HCT116 (cell line): Measurements from ENCODE around the gene CDH13.

ENCODE experiments used
- CBX3 ChIP-seq: IDR thresholded peaks from 2 replicates; pipeline ENCODE4 v1.6.1; 2012; ENCODE audit warnings: low read depth
- ELF1 ChIP-seq: IDR thresholded peaks from 2 replicates; pipeline ENCODE4 v1.6.1; 2012; ENCODE audit warnings: low read depth, borderline replicate concordance
- EZH2 ChIP-seq: fragments of 200-600 bp; sonication (generic); IDR thresholded peaks from 2 replicates; pipeline ENCODE4 v1.6.1; 2017; ENCODE audit warnings: antibody characterized with exemption, mixed run types
- POLR2A ChIP-seq: IDR thresholded peaks from 2 replicates; pipeline ENCODE4 v1.7.0; 2011; ENCODE audit warnings: borderline replicate concordance; ENCODE audit not compliant: insufficient read depth, insufficient read length; ENCODE audit errors: extremely low read depth
- POLR2AphosphoS5 ChIP-seq: IDR thresholded peaks from 2 replicates; pipeline ENCODE4 v1.6.1; 2011; ENCODE audit warnings: mild to moderate bottlenecking, low read depth, low read length, moderate library complexity
- RAD21 ChIP-seq: IDR thresholded peaks from 2 replicates; pipeline ENCODE4 v1.6.1; 2012; ENCODE audit warnings: low read depth, mild to moderate bottlenecking
- SRF ChIP-seq: IDR thresholded peaks from 2 replicates; pipeline ENCODE4 v1.6.1; 2012; ENCODE audit warnings: low read depth
- YY1 ChIP-seq: IDR thresholded peaks from 2 replicates; pipeline ENCODE4 v1.6.1; 2011; ENCODE audit warnings: low read length, low read depth, moderate library complexity, mild to moderate bottlenecking; ENCODE audit not compliant: insufficient replicate concordance; ENCODE audit errors: extremely low read depth
- TF ChIP-seq, protein P1 (sequence below), 3 experiments: fragments of 200-600 bp in 1 of 3; sonication (generic) in 1 of 3; IDR thresholded peaks in 2 of 3; conservative IDR thresholded peaks in 1 of 3; 2 replicates each; pipeline ENCODE4 v1.5.1; 2012 to 2017; ENCODE audit warnings: low read depth in 2 of 3, low read length in 2 of 3, antibody characterized with exemption in 1 of 3, borderline replicate concordance in 1 of 3, control low read depth in 1 of 3, mild to moderate bottlenecking in 1 of 3, mixed read lengths in 1 of 3, mixed run types in 1 of 3, moderate library complexity in 1 of 3; ENCODE audit not compliant: insufficient read depth in 1 of 3
- TF ChIP-seq, protein P2 (sequence below): IDR thresholded peaks from 2 replicates; pipeline ENCODE4 v1.6.1; 2012; ENCODE audit warnings: low read depth
- TF ChIP-seq, protein P3 (sequence below): IDR thresholded peaks from 2 replicates; pipeline ENCODE4 v1.6.1; 2011; ENCODE audit warnings: mild to moderate bottlenecking, low read length, moderate library complexity; ENCODE audit not compliant: insufficient replicate concordance; ENCODE audit errors: extremely low read depth

DNA sequence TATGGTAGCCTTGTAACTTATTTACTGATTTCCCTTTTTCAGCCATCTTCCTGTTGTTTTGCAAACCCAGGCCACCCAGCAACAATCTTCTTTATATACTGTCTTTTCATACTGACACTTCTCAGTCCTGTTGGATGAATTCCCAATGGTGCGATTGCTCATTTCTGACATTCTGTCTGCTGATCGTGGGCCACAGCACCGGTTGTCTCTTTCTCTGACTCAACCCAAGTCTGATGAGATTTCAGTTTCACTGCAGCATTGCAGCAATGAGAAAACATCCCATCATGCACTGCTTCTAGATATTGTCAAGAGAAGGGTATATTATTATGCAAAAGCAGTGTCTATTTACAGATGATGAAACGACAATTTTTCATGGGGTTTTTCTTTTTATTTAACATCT lies 831.8 kb downstream of the CDH13 start:
- TF ChIP-seq, protein P1, sequence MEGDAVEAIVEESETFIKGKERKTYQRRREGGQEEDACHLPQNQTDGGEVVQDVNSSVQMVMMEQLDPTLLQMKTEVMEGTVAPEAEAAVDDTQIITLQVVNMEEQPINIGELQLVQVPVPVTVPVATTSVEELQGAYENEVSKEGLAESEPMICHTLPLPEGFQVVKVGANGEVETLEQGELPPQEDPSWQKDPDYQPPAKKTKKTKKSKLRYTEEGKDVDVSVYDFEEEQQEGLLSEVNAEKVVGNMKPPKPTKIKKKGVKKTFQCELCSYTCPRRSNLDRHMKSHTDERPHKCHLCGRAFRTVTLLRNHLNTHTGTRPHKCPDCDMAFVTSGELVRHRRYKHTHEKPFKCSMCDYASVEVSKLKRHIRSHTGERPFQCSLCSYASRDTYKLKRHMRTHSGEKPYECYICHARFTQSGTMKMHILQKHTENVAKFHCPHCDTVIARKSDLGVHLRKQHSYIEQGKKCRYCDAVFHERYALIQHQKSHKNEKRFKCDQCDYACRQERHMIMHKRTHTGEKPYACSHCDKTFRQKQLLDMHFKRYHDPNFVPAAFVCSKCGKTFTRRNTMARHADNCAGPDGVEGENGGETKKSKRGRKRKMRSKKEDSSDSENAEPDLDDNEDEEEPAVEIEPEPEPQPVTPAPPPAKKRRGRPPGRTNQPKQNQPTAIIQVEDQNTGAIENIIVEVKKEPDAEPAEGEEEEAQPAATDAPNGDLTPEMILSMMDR (IDR thresholded peaks at IDR 0.05 in 2 of 3, conservative IDR thresholded peaks at IDR 0.05 in 1 of 3; ENCODE audit: borderline replicate concordance in 1 of 3, insufficient read depth in 1 of 3, low read depth in 2 of 3, low read length in 2 of 3) = no peak
- no peak for TF ChIP-seq EZH2
- TF ChIP-seq ELF1 = no peak
- no peak for TF ChIP-seq POLR2A
- no peak for TF ChIP-seq SRF
- no peak for TF ChIP-seq CBX3
- TF ChIP-seq, protein P2, sequence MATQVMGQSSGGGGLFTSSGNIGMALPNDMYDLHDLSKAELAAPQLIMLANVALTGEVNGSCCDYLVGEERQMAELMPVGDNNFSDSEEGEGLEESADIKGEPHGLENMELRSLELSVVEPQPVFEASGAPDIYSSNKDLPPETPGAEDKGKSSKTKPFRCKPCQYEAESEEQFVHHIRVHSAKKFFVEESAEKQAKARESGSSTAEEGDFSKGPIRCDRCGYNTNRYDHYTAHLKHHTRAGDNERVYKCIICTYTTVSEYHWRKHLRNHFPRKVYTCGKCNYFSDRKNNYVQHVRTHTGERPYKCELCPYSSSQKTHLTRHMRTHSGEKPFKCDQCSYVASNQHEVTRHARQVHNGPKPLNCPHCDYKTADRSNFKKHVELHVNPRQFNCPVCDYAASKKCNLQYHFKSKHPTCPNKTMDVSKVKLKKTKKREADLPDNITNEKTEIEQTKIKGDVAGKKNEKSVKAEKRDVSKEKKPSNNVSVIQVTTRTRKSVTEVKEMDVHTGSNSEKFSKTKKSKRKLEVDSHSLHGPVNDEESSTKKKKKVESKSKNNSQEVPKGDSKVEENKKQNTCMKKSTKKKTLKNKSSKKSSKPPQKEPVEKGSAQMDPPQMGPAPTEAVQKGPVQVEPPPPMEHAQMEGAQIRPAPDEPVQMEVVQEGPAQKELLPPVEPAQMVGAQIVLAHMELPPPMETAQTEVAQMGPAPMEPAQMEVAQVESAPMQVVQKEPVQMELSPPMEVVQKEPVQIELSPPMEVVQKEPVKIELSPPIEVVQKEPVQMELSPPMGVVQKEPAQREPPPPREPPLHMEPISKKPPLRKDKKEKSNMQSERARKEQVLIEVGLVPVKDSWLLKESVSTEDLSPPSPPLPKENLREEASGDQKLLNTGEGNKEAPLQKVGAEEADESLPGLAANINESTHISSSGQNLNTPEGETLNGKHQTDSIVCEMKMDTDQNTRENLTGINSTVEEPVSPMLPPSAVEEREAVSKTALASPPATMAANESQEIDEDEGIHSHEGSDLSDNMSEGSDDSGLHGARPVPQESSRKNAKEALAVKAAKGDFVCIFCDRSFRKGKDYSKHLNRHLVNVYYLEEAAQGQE = no peak
- TF ChIP-seq RAD21 = no peak
- no peak for TF ChIP-seq POLR2AphosphoS5
- TF ChIP-seq, protein P3, sequence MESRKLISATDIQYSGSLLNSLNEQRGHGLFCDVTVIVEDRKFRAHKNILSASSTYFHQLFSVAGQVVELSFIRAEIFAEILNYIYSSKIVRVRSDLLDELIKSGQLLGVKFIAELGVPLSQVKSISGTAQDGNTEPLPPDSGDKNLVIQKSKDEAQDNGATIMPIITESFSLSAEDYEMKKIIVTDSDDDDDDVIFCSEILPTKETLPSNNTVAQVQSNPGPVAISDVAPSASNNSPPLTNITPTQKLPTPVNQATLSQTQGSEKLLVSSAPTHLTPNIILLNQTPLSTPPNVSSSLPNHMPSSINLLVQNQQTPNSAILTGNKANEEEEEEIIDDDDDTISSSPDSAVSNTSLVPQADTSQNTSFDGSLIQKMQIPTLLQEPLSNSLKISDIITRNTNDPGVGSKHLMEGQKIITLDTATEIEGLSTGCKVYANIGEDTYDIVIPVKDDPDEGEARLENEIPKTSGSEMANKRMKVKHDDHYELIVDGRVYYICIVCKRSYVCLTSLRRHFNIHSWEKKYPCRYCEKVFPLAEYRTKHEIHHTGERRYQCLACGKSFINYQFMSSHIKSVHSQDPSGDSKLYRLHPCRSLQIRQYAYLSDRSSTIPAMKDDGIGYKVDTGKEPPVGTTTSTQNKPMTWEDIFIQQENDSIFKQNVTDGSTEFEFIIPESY = no peak
- no peak for TF ChIP-seq YY1
